ENCODE data around the gene KRTAP10-6. TPM values are rescaled to one million over a fixed set of nuclear protein-coding genes. Genes with fewer than 3 reads are reported as not detected.

Gene KRTAP10-6
- polyA plus RNA-seq, 2 of the 4 experiments (the other 2 are of a cell fraction): not detected

- FAIRE-seq (no peak), ATAC-seq (no peak), DNase-seq (ENCODE audit: low read depth in 1 of 2, low spot score in 1 of 2) (no peak)
- Histone ChIP-seq H3K4me3 (no peak overlapping the region), H3K4me2 (no peak overlapping the region), H3K4me1 (no peaks in the 10 kb centered on the region), H3K27ac (no peak overlapping the region), H3K9me3 (peaks cover 20% of the 10 kb centered on the region)
- ChIA-PET CTCF (interaction anchor here (1.2 to 2.1 kb wide), 4 partner anchors 9 to 163 kb away, joined by 3 to 6 read pairs (median 4); no protein-coding TSS in a partner anchor), POLR2A (no interaction called here)
- 22% methylated on average over 2 of the region's 7 CpGs for WGBS (ENCODE audit: missing lambda C conversion rate)
- TF ChIP-seq ESRRA (IDR thresholded peaks at IDR 0.05; ENCODE audit: borderline replicate concordance, low read length): no peak
- no peak for TF ChIP-seq EHMT2 (IDR thresholded peaks at IDR 0.05; ENCODE audit: low read depth)
- TF ChIP-seq JUN (IDR thresholded peaks at IDR 0.05): no peak
- TF ChIP-seq BHLHE40 (IDR thresholded peaks at IDR 0.05; ENCODE audit: low read depth, low read length): no peak
- no peak for TF ChIP-seq CBX2 (IDR thresholded peaks at IDR 0.05; ENCODE audit: borderline replicate concordance, low read depth)
- no peak for TF ChIP-seq ZSCAN20 (CRISPR knock-in tag; IDR thresholded peaks at IDR 0.05)
- TF ChIP-seq CHD2 (IDR thresholded peaks at IDR 0.05; ENCODE audit: low read length, partially characterized antibody): no peak
- no peak for TF ChIP-seq NR3C1 (IDR thresholded peaks at IDR 0.05)
- TF ChIP-seq ATOH8 (CRISPR knock-in tag; IDR thresholded peaks at IDR 0.05; ENCODE audit: low read depth): no peak
- TF ChIP-seq HOXB13 (CRISPR knock-in tag; IDR thresholded peaks at IDR 0.05; ENCODE audit: low read depth): no peak
- TF ChIP-seq KDM1A (IDR thresholded peaks at IDR 0.05; ENCODE audit: low read depth): no peak
- TF ChIP-seq HMGXB4 (CRISPR knock-in tag; IDR thresholded peaks at IDR 0.05; ENCODE audit: borderline replicate concordance): no peak
- no peak for TF ChIP-seq MAX (IDR thresholded peaks at IDR 0.05)
- TF ChIP-seq GATA3 (IDR thresholded peaks at IDR 0.05; ENCODE audit: borderline replicate concordance): no peak
- no peak for TF ChIP-seq ZFP36 (IDR thresholded peaks at IDR 0.05; ENCODE audit: borderline replicate concordance, partially characterized antibody)
Measured at GRCh38 chr21:44579833-44580144, 12.5 kb downstream of the KRTAP10-6 start.

GRCh38 chr21:44579056-44579832 is 13.1 kb downstream of the KRTAP10-6 start:
- Histone ChIP-seq H3K4me2 (no peak overlapping the region), H3K4me3 (no peak overlapping the region), H3K27ac (no peak overlapping the region), H3K9me3 (peaks cover 20% of the 10 kb centered on the region), H3K4me1 (no peaks in the 10 kb centered on the region)
- ChIA-PET POLR2A (no interaction called here), CTCF (interaction anchor here (1.3 to 2.1 kb wide), 3 partner anchors 9 to 163 kb away, joined by 3 to 6 read pairs (median 3); no protein-coding TSS in a partner anchor)
- FAIRE-seq (no peak), DNase-seq (ENCODE audit: low read depth in 1 of 2, low spot score in 1 of 2) (no peak), ATAC-seq (no peak)
- 49% methylated on average over 4 of the region's 22 CpGs for WGBS (ENCODE audit: missing lambda C conversion rate)
- TF ChIP-seq MYC (IDR thresholded peaks at IDR 0.05; ENCODE audit: borderline replicate concordance, low read length) (no peak), CEBPB (IDR thresholded peaks at IDR 0.05) (no peak), GATA3 (IDR thresholded peaks at IDR 0.05; ENCODE audit: borderline replicate concordance) (no peak), CBX8 (IDR thresholded peaks at IDR 0.05) (no peak), TFCP2L1 (CRISPR knock-in tag; IDR thresholded peaks at IDR 0.05) (no peak), SREBF2 (IDR thresholded peaks at IDR 0.05) (no peak), BHLHE40 (IDR thresholded peaks at IDR 0.05; ENCODE audit: low read depth, low read length) (no peak), MAX (IDR thresholded peaks at IDR 0.05) (no peak), CTCF (IDR thresholded peaks at IDR 0.05) (no peak), RNF2 (IDR thresholded peaks at IDR 0.05; ENCODE audit: borderline replicate concordance, low read depth) (no peak), FOXS1 (CRISPR knock-in tag; IDR thresholded peaks at IDR 0.05) (no peak), NPAS2 (CRISPR knock-in tag; IDR thresholded peaks at IDR 0.05; ENCODE audit: borderline replicate concordance) (no peak), CHD4 (IDR thresholded peaks at IDR 0.05; ENCODE audit: borderline replicate concordance) (no peak), E2F6 (IDR thresholded peaks at IDR 0.05; ENCODE audit: borderline replicate concordance, low read depth) (no peak), ZFP36 (IDR thresholded peaks at IDR 0.05; ENCODE audit: borderline replicate concordance, partially characterized antibody) (no peak)
